Measurements from ENCODE around the gene MRM1. TPM values are rescaled to one million over a fixed set of nuclear protein-coding genes. Genes with fewer than 3 reads are reported as not detected.

The MRM1 gene
- total and polyA plus RNA-seq, 9 of the 15 experiments (the other 6 are each of a cell fraction or from before 2014, with no cell fraction given): 0.61 to 28.4 (median 21.5) TPM

DNA sequence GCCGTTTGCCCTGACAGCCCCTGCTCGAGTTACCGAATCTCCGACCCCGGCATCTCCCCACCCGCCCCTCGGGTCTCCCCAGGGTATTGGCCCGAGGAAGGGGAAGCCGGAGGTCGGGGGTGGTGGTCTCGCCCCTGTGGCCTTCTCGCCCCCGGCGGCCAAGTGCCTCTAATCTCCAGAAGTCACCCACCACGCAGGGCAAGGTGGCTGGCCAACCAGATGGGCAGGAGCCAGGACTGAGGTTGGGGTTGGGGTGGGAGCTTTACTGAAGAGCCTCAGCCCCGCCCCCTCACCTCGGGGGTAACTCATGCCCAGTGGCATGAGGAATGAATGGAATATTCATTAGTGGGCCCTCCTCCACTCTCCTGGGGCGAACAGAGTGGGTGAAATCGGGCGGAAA, 9.1 kb upstream of the MRM1 start:
- intact Hi-C loops (cut with micrococcal nuclease) (no loop called here), in situ Hi-C loops (cut with MboI) (loop anchor here (5.0 kb wide), 1 partner anchor 45 kb away; no protein-coding TSS in a partner anchor)
- Histone ChIP-seq H3K4me2 (ENCODE audit: insufficient read depth, low read length) (peak overlapping the region; percentile 84), H3K9me1 (ENCODE audit: control insufficient read depth, insufficient read depth, low read length) (no peaks in the 10 kb centered on the region), H3K27ac (ENCODE audit: extremely low read depth, low read depth, low read length) (peak overlapping the region; percentile 73), H3K36me3 (ENCODE audit: control insufficient read depth, insufficient read depth, low read length) (peaks cover 64% of the 10 kb centered on the region), H3K4me3 (peak overlapping the region; percentile 79), H2AFZ (ENCODE audit: low read depth, low read length) (peak overlapping the region; percentile 22; the same call in 1 of the 2 replicates), H3K79me2 (ENCODE audit: control insufficient read depth, insufficient read depth, low read length) (peaks cover 56% of the 10 kb centered on the region), H3K27me3 (ENCODE audit: control insufficient read depth in 2 of 2, insufficient read depth in 2 of 2, low read length in 2 of 2) (no peaks in the 10 kb centered on the region), H4K20me1 (replicated peaks; ENCODE audit: control insufficient read depth, insufficient read depth, low read length) (no peaks in the 10 kb centered on the region; the same call in 1 of the 2 replicates), H3K9ac (ENCODE audit: insufficient read depth in 1 of 2, low read depth in 2 of 2, low read length in 2 of 2) (peak overlapping the region; percentile 77 to 92), H3K9me3 (replicated peaks; ENCODE audit: control insufficient read depth, insufficient read depth, low read depth, low read length) (no peaks in the 10 kb centered on the region), H3K4me1 (replicated peaks in 1 of 2; ENCODE audit: control insufficient read depth in 2 of 2, insufficient read depth in 2 of 2, low read length in 2 of 2) (peaks cover 51 to 59% of the 10 kb centered on the region in 2 experiments)
- DNase-seq (ENCODE audit: extremely low read depth in 1 of 4, low spot score in 3 of 4) (peak in 3 of 4 experiments; percentile 24 to 54 (median 51)), ATAC-seq (peak; percentile 7), FAIRE-seq (no peak)
- BruUV-seq (replicated peaks): no TSS peak
- ChIA-PET CTCF (ENCODE audit: low intra/inter-chr PET ratio) (no interaction called here), POLR2A (interaction anchor here (0.6 to 4.4 kb wide), 9 partner anchors 8 to 357 kb away, joined by 3 to 32 read pairs (median 5); partner anchors contain the start of genes AATF, LHX1 and MRM1)
- TF ChIP-seq ZNF212 (CRISPR knock-in tag; IDR thresholded peaks at IDR 0.05): no peak
- 0 out of 2 replicates have a peak, but pooled peaks have one; percentile 13 for TF ChIP-seq EGR1 (conservative IDR thresholded peaks at IDR 0.05)
- 0% methylated on average over 13 of the region's 20 CpGs for WGBS (ENCODE audit: insufficient coverage, low coverage, missing lambda C conversion rate)

DNA sequence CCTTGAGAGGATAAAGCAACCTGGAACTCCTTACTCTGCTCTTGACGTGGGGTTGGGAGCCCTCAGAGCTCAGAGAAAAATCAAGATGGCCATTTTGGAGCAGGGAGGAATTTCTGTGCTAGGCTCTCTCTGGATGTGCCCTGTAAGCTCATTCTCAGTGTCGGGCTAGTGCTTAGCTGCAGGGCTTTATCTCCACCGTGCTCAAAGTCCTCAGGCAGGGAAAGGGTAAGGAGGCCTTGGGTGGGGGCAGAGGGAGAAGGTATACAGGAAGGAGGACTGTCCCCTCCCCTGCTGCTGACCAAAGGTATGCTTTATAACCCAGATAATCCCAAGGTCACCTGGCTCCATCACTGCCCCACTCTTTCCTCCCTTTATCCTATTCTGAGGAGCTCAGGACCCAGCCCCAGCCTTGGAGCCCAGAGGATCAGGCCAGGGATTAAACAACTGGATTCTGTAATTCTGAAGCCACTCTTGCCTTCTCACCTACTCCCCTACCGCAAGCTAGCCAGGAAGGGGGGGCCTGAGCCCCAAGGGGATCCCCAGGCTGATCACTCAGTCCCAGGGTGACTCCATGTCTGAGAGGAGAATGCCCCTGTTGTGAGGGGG, 8.6 kb upstream of the MRM1 start:
- H3K4me2 ChIP-seq (ENCODE audit: insufficient read depth, low read length): peak overlapping the region; percentile 84
- CTCF ChIA-PET (ENCODE audit: low intra/inter-chr PET ratio): no interaction called here
- H3K27ac ChIP-seq (ENCODE audit: extremely low read depth, low read depth, low read length): peak overlapping the region; percentile 73; the same call in 2 of the 3 replicates
- no TSS peak for BruUV-seq (replicated peaks)
- H3K4me3 ChIP-seq: peak overlapping the region; percentile 79
- WGBS (ENCODE audit: insufficient coverage, low coverage, missing lambda C conversion rate): 4% methylated on average over 4 of the region's 4 CpGs
- peaks cover 61% of the 10 kb centered on the region for H3K79me2 ChIP-seq (ENCODE audit: control insufficient read depth, insufficient read depth, low read length)
- DNase-seq (ENCODE audit: extremely low read depth in 1 of 4, low spot score in 3 of 4) (peak in 1 of 4 experiments; percentile 42), ATAC-seq (peak; percentile 6), FAIRE-seq (no peak)
- peak overlapping the region; percentile 77 to 92 for H3K9ac ChIP-seq (ENCODE audit: insufficient read depth in 1 of 2, low read depth in 2 of 2, low read length in 2 of 2)
- H3K9me3 ChIP-seq (replicated peaks; ENCODE audit: control insufficient read depth, insufficient read depth, low read depth, low read length): no peaks in the 10 kb centered on the region
- no peaks in the 10 kb centered on the region for H3K27me3 ChIP-seq (ENCODE audit: control insufficient read depth in 2 of 2, insufficient read depth in 2 of 2, low read length in 2 of 2)
- peak overlapping the region; percentile 22; the same call in 1 of the 2 replicates for H2AFZ ChIP-seq (ENCODE audit: low read depth, low read length)
- TF ChIP-seq ZBTB49 (CRISPR knock-in tag; IDR thresholded peaks at IDR 0.05; ENCODE audit: borderline replicate concordance): no peak
- no peak for TF ChIP-seq ZBTB26 (CRISPR knock-in tag; IDR thresholded peaks at IDR 0.05)
- TF ChIP-seq, protein P1, sequence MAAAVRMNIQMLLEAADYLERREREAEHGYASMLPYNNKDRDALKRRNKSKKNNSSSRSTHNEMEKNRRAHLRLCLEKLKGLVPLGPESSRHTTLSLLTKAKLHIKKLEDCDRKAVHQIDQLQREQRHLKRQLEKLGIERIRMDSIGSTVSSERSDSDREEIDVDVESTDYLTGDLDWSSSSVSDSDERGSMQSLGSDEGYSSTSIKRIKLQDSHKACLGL (CRISPR knock-in tag; IDR thresholded peaks at IDR 0.05; ENCODE audit: borderline replicate concordance, poor library complexity, severe bottlenecking): no peak
- TF ChIP-seq ZNF347 (CRISPR knock-in tag; IDR thresholded peaks at IDR 0.05; ENCODE audit: low read depth): no peak
- TF ChIP-seq ZFPM2 (CRISPR knock-in tag; IDR thresholded peaks at IDR 0.05): no peak
- TF ChIP-seq YY1 (IDR thresholded peaks at IDR 0.05; ENCODE audit: borderline replicate concordance in 1 of 3, control insufficient read depth in 1 of 3, extremely low read depth in 1 of 3, insufficient read depth in 3 of 3, insufficient read length in 1 of 3, insufficient replicate concordance in 2 of 3, low read depth in 1 of 3, low read length in 2 of 3): peak in 1 of 3 experiments; percentile 67
- H4K20me1 ChIP-seq (replicated peaks; ENCODE audit: control insufficient read depth, insufficient read depth, low read length): no peaks in the 10 kb centered on the region; the same call in 1 of the 2 replicates
- in situ Hi-C loops (cut with MboI): loop anchor here (5.0 kb wide), 1 partner anchor 46 kb away; no protein-coding TSS in a partner anchor
- H3K9me1 ChIP-seq (ENCODE audit: control insufficient read depth, insufficient read depth, low read length): no peaks in the 10 kb centered on the region
- H3K36me3 ChIP-seq (ENCODE audit: control insufficient read depth, insufficient read depth, low read length): peaks cover 64% of the 10 kb centered on the region
- intact Hi-C loops (cut with micrococcal nuclease): no loop called here
- POLR2A ChIA-PET: interaction anchor here (0.6 to 4.4 kb wide), 10 partner anchors 8 to 814 kb away, joined by 3 to 32 read pairs (median 4); partner anchors contain the start of genes AATF, ACACA, MRM1 and TADA2A
- peaks cover 56 to 64% of the 10 kb centered on the region in 2 experiments for H3K4me1 ChIP-seq (replicated peaks in 1 of 2; ENCODE audit: control insufficient read depth in 2 of 2, insufficient read depth in 2 of 2, low read length in 2 of 2)
